AG04450 (cell line): ENCODE measurements around the gene JMJD1C. TPM values are rescaled to one million over a fixed set of nuclear protein-coding genes. Genes with fewer than 3 reads are reported as not detected.
"Not testable (repeated sequence)": the region's sequence is repeated elsewhere in the genome, so short reads cannot be mapped to it uniquely, and the experiment has no call there.

Experiments used
- CTCF ChIA-PET: fragments of 300-600, 350-600 bp; formaldehyde crosslinking; extraction: SDS; loops from one replicate; lab custom pipeline; 2022; ENCODE audit warnings: antibody characterized with exemption, inconsistent platforms; lab: Charles Lee
- POLR2A ChIA-PET: fragments of 350-600 bp; formaldehyde crosslinking; extraction: SDS; loops from one replicate; lab custom pipeline; 2021; ENCODE audit warnings: antibody characterized with exemption, inconsistent platforms; lab: Yijun Ruan, JAX
- DNase-seq: peaks from one replicate; pipeline ENCODE4 v3.0.0-alpha.2; 2011; ENCODE audit warnings: low read depth, low spot score
- H3K27ac ChIP-seq: one replicate; pipeline ENCODE4 v1.5.1; 2012; ENCODE audit warnings: low read depth, low read length, control low read depth
- H3K27me3 ChIP-seq: one replicate; pipeline ENCODE4 v1.6.0; 2012; ENCODE audit warnings: low read length; ENCODE audit not compliant: control insufficient read depth, insufficient read depth
- H3K4me3 ChIP-seq: 2 replicates; pipeline ENCODE4 v1.5.1; 2011; ENCODE audit warnings: mild to moderate bottlenecking, low read depth, low read length, control low read depth
- H3K9me3 ChIP-seq: 2 replicates; pipeline ENCODE4 v1.5.1; 2012; ENCODE audit warnings: low read length; ENCODE audit not compliant: control insufficient read depth, insufficient read depth
- CTCF ChIP-seq: IDR thresholded peaks from 2 replicates; pipeline ENCODE4 v1.5.1; 2011; ENCODE audit warnings: low read depth, low read length, control low read depth, inconsistent platforms
- polyA plus RNA-seq: library from polyadenylated mRNA; depleted of rRNA; stranded (reverse); fragments of >200 nt; gene quantifications from 2 replicates; pipeline ENCODE4 v1.2.3, GENCODE V29; 2011

JMJD1C gene
- polyA plus RNA-seq, 1 experiment: 45.0 TPM

- ChIA-PET POLR2A (no interaction called here), CTCF (no interaction called here)
- no peak overlapping the region for H3K27ac ChIP-seq
- no peaks in the 10 kb centered on the region for H3K27me3 ChIP-seq
- H3K4me3 ChIP-seq: no peak overlapping the region
- H3K9me3 ChIP-seq: no peaks in the 10 kb centered on the region
- no peak for TF ChIP-seq CTCF
- no peak for DNase-seq
These were observed 81.1 kb downstream of the JMJD1C start for GRCh38 chr10:63384675-63385074.

GRCh38 chr10:63384001-63384400, 81.8 kb downstream of the JMJD1C start:
- POLR2A ChIA-PET: no interaction called here

GRCh38 chr10:63383141-63383540, 82.6 kb downstream of the JMJD1C start:
- Histone ChIP-seq H3K27ac (no peak overlapping the region), H3K9me3 (no peaks in the 10 kb centered on the region), H3K27me3 (no peaks in the 10 kb centered on the region), H3K4me3 (no peak overlapping the region)
- POLR2A ChIA-PET: interaction anchor here (0.7 kb wide), 1 partner anchor 254 kb away, joined by 3 read pairs; no protein-coding TSS in a partner anchor
- no peak for TF ChIP-seq CTCF
- no peak for DNase-seq
- CTCF ChIA-PET: interaction anchor here (1.0 kb wide), 1 partner anchor 166 kb away, joined by 4 read pairs; no protein-coding TSS in a partner anchor

More at GRCh38 chr10:63384001-63384400, 81.8 kb downstream of the JMJD1C start:
- H3K27me3 ChIP-seq: no peaks in the 10 kb centered on the region
- no peaks in the 10 kb centered on the region for H3K9me3 ChIP-seq
- no peak overlapping the region for H3K4me3 ChIP-seq
- CTCF ChIA-PET: interaction anchor here (0.9 kb wide), 1 partner anchor 244 kb away, joined by 3 read pairs; no protein-coding TSS in a partner anchor
- no peak for DNase-seq
- no peak overlapping the region for H3K27ac ChIP-seq
- TF ChIP-seq CTCF: no peak

GRCh38 chr10:63382066-63382465, 83.7 kb downstream of the JMJD1C start:
- no peaks in the 10 kb centered on the region for H3K9me3 ChIP-seq
- H3K4me3 ChIP-seq: no peak overlapping the region
- no peak for TF ChIP-seq CTCF
- CTCF ChIA-PET: no interaction called here
- H3K27me3 ChIP-seq: no peaks in the 10 kb centered on the region
- DNase-seq: no peak
- POLR2A ChIA-PET: no interaction called here
- no peak overlapping the region for H3K27ac ChIP-seq

GRCh38 chr10:63377305-63377661, 88.5 kb downstream of the JMJD1C start:
- DNase-seq, H3K27ac ChIP-seq, POLR2A ChIA-PET, H3K4me3 ChIP-seq, H3K27me3 ChIP-seq, H3K9me3 ChIP-seq: not testable (repeated sequence)
- CTCF ChIA-PET: interaction anchor here (0.7 kb wide), 1 partner anchor 108 kb away, joined by 4 read pairs; no protein-coding TSS in a partner anchor
